SK-N-SH treated with all-trans-retinoic acid at 6 μM for 48 hours (cell line): ENCODE results near the gene MATCAP1.

Source experiments
- ATAC-seq: fragments of 200-7000 bp; cut with Tn5 transposase; 3 replicates; pipeline ENCODE4 v1.9.1; 2020; ENCODE audit warnings: mild to moderate bottlenecking, moderate library complexity
- ARNTL ChIP-seq: fragments of 450-650 bp; formaldehyde crosslinking; IDR thresholded peaks from 2 replicates; pipeline ENCODE4 v1.5.0; 2020; ENCODE audit warnings: low read depth, mild to moderate bottlenecking, moderate library complexity, borderline replicate concordance
- BACH2 ChIP-seq: fragments of 250-450 bp; sonication (Bioruptor Pico); IDR thresholded peaks from 2 replicates; pipeline ENCODE4 v1.9.0; 2021; ENCODE audit warnings: mild to moderate bottlenecking, borderline replicate concordance
- CSDC2 ChIP-seq: fragments of 250-450 bp; sonication (Bioruptor Pico); IDR thresholded peaks from 2 replicates; pipeline ENCODE4 v1.5.0; 2020; ENCODE audit warnings: mild to moderate bottlenecking, moderate library complexity
- ESRRG ChIP-seq: fragments of 250-450 bp; sonication (Bioruptor Pico); IDR thresholded peaks from 2 replicates; pipeline ENCODE4 v1.6.1; 2021; ENCODE audit warnings: mild to moderate bottlenecking
- GLIS3 ChIP-seq: fragments of 250-450 bp; sonication (Bioruptor Pico); IDR thresholded peaks from 2 replicates; pipeline ENCODE4 v1.5.0; 2020; ENCODE audit warnings: mild to moderate bottlenecking, moderate library complexity
- ISL1 ChIP-seq: fragments of 250-450 bp; sonication (Bioruptor Pico); IDR thresholded peaks from 2 replicates; pipeline ENCODE4 v2.1.2; 2022; ENCODE audit warnings: mild to moderate bottlenecking, moderate library complexity
- OSR1 ChIP-seq: fragments of 250-450 bp; sonication (Bioruptor Pico); IDR thresholded peaks from 2 replicates; pipeline ENCODE4 v1.8.0; 2022; ENCODE audit warnings: moderate library complexity, mild to moderate bottlenecking, inconsistent platforms
- PPARA ChIP-seq: fragments of 250-450 bp; sonication (Bioruptor Pico); IDR thresholded peaks from 2 replicates; pipeline ENCODE4 v1.5.0; 2020; ENCODE audit warnings: mild to moderate bottlenecking, borderline replicate concordance
- RARB ChIP-seq: fragments of 250-450 bp; sonication (Bioruptor Pico); IDR thresholded peaks from 2 replicates; pipeline ENCODE4 v1.8.0; 2021; ENCODE audit warnings: mild to moderate bottlenecking, moderate library complexity
- SNAI2 ChIP-seq: fragments of 250-450 bp; sonication (Bioruptor Pico); IDR thresholded peaks from 2 replicates; pipeline ENCODE4 v1.5.0; 2020; ENCODE audit warnings: mild to moderate bottlenecking, moderate library complexity
- TCF4 ChIP-seq: fragments of 250-450 bp; sonication (Bioruptor Pico); IDR thresholded peaks from 2 replicates; pipeline ENCODE4 v1.8.0; 2021; ENCODE audit warnings: mild to moderate bottlenecking, moderate library complexity, borderline replicate concordance
- TOX ChIP-seq: fragments of 250-450 bp; sonication (Bioruptor Pico); IDR thresholded peaks from 2 replicates; pipeline ENCODE4 v1.8.0; 2021; ENCODE audit warnings: mild to moderate bottlenecking, moderate library complexity, borderline replicate concordance
- ZC3H10 ChIP-seq: fragments of 250-450 bp; sonication (Bioruptor Pico); IDR thresholded peaks from 2 replicates; pipeline ENCODE4 v1.5.1; 2021; ENCODE audit warnings: mild to moderate bottlenecking, moderate library complexity
- ZFP3 ChIP-seq: fragments of 250-450 bp; sonication (Bioruptor Pico); IDR thresholded peaks from 2 replicates; pipeline ENCODE4 v1.5.0; 2020; ENCODE audit warnings: mild to moderate bottlenecking, moderate library complexity
- ZFP30 ChIP-seq: fragments of 450-650 bp; formaldehyde crosslinking; IDR thresholded peaks from 2 replicates; pipeline ENCODE4 v1.5.0; 2022; ENCODE audit warnings: mild to moderate bottlenecking, moderate library complexity
- ZNF565 ChIP-seq: fragments of 450-650 bp; formaldehyde crosslinking; conservative IDR thresholded peaks from 2 replicates; pipeline ENCODE4 v1.5.0; 2020; ENCODE audit warnings: low read depth, mild to moderate bottlenecking, moderate library complexity
- ZNF70 ChIP-seq: fragments of 450-650 bp; formaldehyde crosslinking; IDR thresholded peaks from 2 replicates; pipeline ENCODE4 v1.5.0; 2020; ENCODE audit warnings: mild to moderate bottlenecking, moderate library complexity
- ZNF8 ChIP-seq: fragments of 450-650 bp; formaldehyde crosslinking; IDR thresholded peaks from 2 replicates; pipeline ENCODE4 v1.5.0; 2020; ENCODE audit warnings: mild to moderate bottlenecking, moderate library complexity
- TF ChIP-seq, protein P1 (sequence below): fragments of 250-450 bp; sonication (Bioruptor Pico); IDR thresholded peaks from 2 replicates; pipeline ENCODE4 v1.5.1; 2021; ENCODE audit warnings: mild to moderate bottlenecking, moderate library complexity
- TF ChIP-seq, protein P2 (sequence below): fragments of 250-450 bp; sonication (Bioruptor Pico); IDR thresholded peaks from 2 replicates; pipeline ENCODE4 v1.5.1; 2020; ENCODE audit warnings: low read depth, mild to moderate bottlenecking, moderate library complexity
- TF ChIP-seq, protein P3 (sequence below): fragments of 250-450 bp; sonication (Bioruptor Pico); IDR thresholded peaks from 2 replicates; pipeline ENCODE4 v1.8.0; 2020; ENCODE audit warnings: mild to moderate bottlenecking, moderate library complexity, borderline replicate concordance
- TF ChIP-seq, protein P4 (sequence below): fragments of 250-450 bp; sonication (Bioruptor Pico); IDR thresholded peaks from 2 replicates; pipeline ENCODE4 v1.8.0; 2021; ENCODE audit warnings: low read depth, mild to moderate bottlenecking, moderate library complexity, borderline replicate concordance
- TF ChIP-seq, protein P5 (sequence below): fragments of 250-450 bp; sonication (Bioruptor Pico); IDR thresholded peaks from 2 replicates; pipeline ENCODE4 v1.5.0; 2020; ENCODE audit warnings: mild to moderate bottlenecking, moderate library complexity

Gene MATCAP1

DNA sequence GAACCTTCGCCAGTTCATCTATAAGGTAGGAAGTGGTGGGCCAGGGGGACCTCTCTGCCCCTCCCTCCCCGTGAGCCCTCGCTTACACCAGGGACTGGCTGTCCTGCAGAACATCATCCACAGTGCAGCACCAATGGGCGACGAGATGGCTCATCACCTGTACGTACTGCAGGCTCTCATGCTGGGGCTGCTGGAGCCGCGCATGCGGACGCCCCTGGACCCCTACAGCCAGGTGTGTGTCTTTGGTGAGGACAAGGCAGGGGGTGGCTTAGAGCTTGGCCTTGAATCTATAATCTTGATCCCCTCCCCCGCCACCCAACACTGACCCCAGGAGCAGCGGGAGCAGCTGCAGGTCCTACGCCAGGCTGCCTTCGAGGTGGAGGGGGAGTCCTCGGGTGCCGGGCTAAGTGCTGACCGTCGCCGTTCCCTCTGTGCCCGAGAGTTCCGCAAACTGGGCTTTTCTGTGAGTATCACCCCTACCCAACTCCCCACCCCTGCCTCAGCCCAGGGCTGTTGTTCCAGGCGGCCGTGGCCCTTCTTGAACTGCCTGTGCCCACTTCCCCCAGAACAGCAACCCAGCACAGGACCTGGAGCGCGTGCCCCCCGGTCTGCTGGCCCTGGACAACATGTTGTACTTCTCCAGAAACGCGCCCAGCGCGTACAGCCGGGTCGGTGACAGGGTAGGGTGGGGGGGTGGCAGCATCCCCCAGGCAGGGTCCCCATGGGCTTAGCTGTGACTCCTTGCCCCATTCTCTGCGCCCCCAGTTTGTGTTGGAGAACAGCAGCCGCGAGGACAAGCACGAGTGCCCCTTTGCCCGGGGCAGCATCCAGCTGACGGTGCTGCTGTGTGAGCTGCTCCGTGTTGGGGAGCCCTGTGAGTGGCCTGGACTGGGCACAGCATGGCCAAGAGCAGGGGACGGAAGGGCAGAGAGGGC is 17.9 kb upstream of the MATCAP1 start:
- ATAC-seq = no peak
- no peak for TF ChIP-seq ZNF565 (CRISPR knock-in tag)
- no peak for TF ChIP-seq OSR1 (CRISPR knock-in tag)
- TF ChIP-seq ZNF8 = no peak
- TF ChIP-seq RARB = no peak
- no peak for TF ChIP-seq ZNF70 (CRISPR knock-in tag)
- TF ChIP-seq TCF4 (CRISPR knock-in tag) = no peak
- TF ChIP-seq, protein P1, sequence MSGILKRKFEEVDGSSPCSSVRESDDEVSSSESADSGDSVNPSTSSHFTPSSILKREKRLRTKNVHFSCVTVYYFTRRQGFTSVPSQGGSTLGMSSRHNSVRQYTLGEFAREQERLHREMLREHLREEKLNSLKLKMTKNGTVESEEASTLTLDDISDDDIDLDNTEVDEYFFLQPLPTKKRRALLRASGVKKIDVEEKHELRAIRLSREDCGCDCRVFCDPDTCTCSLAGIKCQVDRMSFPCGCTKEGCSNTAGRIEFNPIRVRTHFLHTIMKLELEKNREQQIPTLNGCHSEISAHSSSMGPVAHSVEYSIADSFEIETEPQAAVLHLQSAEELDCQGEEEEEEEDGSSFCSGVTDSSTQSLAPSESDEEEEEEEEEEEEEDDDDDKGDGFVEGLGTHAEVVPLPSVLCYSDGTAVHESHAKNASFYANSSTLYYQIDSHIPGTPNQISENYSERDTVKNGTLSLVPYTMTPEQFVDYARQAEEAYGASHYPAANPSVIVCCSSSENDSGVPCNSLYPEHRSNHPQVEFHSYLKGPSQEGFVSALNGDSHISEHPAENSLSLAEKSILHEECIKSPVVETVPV (CRISPR knock-in tag) = no peak
- no peak for TF ChIP-seq ZFP30
- TF ChIP-seq, protein P2, sequence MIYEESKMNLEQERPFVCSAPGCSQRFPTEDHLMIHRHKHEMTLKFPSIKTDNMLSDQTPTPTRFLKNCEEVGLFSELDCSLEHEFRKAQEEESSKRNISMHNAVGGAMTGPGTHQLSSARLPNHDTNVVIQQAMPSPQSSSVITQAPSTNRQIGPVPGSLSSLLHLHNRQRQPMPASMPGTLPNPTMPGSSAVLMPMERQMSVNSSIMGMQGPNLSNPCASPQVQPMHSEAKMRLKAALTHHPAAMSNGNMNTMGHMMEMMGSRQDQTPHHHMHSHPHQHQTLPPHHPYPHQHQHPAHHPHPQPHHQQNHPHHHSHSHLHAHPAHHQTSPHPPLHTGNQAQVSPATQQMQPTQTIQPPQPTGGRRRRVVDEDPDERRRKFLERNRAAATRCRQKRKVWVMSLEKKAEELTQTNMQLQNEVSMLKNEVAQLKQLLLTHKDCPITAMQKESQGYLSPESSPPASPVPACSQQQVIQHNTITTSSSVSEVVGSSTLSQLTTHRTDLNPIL (CRISPR knock-in tag) = no peak
- TF ChIP-seq CSDC2 (CRISPR knock-in tag) = no peak
- TF ChIP-seq, protein P3, sequence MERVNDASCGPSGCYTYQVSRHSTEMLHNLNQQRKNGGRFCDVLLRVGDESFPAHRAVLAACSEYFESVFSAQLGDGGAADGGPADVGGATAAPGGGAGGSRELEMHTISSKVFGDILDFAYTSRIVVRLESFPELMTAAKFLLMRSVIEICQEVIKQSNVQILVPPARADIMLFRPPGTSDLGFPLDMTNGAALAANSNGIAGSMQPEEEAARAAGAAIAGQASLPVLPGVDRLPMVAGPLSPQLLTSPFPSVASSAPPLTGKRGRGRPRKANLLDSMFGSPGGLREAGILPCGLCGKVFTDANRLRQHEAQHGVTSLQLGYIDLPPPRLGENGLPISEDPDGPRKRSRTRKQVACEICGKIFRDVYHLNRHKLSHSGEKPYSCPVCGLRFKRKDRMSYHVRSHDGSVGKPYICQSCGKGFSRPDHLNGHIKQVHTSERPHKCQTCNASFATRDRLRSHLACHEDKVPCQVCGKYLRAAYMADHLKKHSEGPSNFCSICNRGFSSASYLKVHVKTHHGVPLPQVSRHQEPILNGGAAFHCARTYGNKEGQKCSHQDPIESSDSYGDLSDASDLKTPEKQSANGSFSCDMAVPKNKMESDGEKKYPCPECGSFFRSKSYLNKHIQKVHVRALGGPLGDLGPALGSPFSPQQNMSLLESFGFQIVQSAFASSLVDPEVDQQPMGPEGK = no peak
- no peak for TF ChIP-seq ZC3H10
- TF ChIP-seq GLIS3 (CRISPR knock-in tag) = no peak
- TF ChIP-seq ZFP3 (CRISPR knock-in tag) = no peak
- no peak for TF ChIP-seq ARNTL (CRISPR knock-in tag)
- no peak for TF ChIP-seq ESRRG
- no peak for TF ChIP-seq PPARA (CRISPR knock-in tag)
- TF ChIP-seq BACH2 (CRISPR knock-in tag) = no peak
- no peak for TF ChIP-seq TOX (CRISPR knock-in tag)
- TF ChIP-seq SNAI2 (CRISPR knock-in tag) = no peak
- TF ChIP-seq, all 23 proteins: peak for 0

DNA sequence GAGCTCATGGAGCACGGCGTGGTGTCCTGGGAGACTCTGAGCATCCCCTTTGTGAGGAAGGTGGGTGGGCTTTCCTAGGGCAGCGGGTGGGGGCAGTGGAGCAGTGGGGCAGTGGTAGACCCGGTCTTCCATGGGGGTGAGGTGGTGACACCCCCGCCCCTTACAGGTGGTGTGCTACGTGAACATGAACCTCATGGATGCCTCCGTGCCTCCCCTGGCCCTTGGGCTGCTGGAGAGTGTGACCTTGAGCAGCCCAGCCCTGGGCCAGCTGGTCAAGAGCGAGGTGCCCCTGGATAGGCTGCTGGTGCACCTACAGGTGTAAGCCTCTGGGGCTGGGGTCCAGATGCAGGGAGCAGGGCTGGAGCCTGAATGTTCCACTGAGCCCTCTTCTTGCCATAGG is 16.7 kb upstream of the MATCAP1 start:
- no peak for ATAC-seq
- no peak for TF ChIP-seq BACH2 (CRISPR knock-in tag)
- TF ChIP-seq TCF4 (CRISPR knock-in tag) = no peak
- TF ChIP-seq, protein P2 (CRISPR knock-in tag) = no peak

DNA sequence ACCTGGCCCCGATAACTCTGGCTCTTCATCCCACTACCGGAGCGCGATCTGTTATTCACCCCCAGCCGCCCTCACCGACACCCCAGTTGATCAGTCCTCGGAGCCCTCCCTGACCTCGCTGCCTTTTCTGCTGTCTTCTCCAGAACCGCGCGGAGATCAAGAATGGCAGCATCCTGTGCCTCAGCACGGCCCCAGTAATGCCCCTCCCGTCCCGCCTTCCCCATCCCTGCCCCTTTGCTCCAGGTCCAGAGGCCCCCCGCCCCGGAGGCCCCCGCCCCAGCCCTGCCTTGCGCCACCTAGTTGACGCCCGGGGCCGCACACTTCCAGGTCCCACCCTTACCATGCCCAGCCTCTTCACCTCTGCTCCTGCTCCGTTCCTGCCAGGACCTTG is 16.0 kb upstream of the MATCAP1 start:
- TF ChIP-seq, protein P3 = no peak
- TF ChIP-seq ISL1 (no peak), ZNF8 (no peak), SNAI2 (CRISPR knock-in tag) (no peak), ESRRG (no peak), PPARA (CRISPR knock-in tag) (no peak), BACH2 (CRISPR knock-in tag) (no peak), RARB (no peak), CSDC2 (CRISPR knock-in tag) (no peak), ZFP3 (CRISPR knock-in tag) (no peak)
- TF ChIP-seq, protein P4, sequence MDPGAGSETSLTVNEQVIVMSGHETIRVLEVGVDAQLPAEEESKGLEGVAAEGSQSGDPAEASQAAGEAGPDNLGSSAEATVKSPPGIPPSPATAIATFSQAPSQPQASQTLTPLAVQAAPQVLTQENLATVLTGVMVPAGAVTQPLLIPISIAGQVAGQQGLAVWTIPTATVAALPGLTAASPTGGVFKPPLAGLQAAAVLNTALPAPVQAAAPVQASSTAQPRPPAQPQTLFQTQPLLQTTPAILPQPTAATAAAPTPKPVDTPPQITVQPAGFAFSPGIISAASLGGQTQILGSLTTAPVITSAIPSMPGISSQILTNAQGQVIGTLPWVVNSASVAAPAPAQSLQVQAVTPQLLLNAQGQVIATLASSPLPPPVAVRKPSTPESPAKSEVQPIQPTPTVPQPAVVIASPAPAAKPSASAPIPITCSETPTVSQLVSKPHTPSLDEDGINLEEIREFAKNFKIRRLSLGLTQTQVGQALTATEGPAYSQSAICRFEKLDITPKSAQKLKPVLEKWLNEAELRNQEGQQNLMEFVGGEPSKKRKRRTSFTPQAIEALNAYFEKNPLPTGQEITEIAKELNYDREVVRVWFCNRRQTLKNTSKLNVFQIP (CRISPR knock-in tag) = no peak
- TF ChIP-seq, protein P5, sequence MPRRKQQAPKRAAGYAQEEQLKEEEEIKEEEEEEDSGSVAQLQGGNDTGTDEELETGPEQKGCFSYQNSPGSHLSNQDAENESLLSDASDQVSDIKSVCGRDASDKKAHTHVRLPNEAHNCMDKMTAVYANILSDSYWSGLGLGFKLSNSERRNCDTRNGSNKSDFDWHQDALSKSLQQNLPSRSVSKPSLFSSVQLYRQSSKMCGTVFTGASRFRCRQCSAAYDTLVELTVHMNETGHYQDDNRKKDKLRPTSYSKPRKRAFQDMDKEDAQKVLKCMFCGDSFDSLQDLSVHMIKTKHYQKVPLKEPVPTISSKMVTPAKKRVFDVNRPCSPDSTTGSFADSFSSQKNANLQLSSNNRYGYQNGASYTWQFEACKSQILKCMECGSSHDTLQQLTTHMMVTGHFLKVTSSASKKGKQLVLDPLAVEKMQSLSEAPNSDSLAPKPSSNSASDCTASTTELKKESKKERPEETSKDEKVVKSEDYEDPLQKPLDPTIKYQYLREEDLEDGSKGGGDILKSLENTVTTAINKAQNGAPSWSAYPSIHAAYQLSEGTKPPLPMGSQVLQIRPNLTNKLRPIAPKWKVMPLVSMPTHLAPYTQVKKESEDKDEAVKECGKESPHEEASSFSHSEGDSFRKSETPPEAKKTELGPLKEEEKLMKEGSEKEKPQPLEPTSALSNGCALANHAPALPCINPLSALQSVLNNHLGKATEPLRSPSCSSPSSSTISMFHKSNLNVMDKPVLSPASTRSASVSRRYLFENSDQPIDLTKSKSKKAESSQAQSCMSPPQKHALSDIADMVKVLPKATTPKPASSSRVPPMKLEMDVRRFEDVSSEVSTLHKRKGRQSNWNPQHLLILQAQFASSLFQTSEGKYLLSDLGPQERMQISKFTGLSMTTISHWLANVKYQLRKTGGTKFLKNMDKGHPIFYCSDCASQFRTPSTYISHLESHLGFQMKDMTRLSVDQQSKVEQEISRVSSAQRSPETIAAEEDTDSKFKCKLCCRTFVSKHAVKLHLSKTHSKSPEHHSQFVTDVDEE (CRISPR knock-in tag) = no peak
- TF ChIP-seq, protein P1 (CRISPR knock-in tag) = no peak
- no peak for ATAC-seq
